SK-N-SH (cell line): ENCODE data around the gene TADA2B.

ENCODE experiments used
- EP300 ChIP-seq, 2 experiments: IDR thresholded peaks; 2 replicates each; pipeline versions ENCODE4 v1.4.0 to v1.6.1; 2012; ENCODE audit warnings: borderline replicate concordance in 1 of 2, low read depth in 1 of 2, low read length in 1 of 2
- EZH2phosphoT487 ChIP-seq: fragments of 200-600 bp; sonication (generic); IDR thresholded peaks from 2 replicates; pipeline ENCODE4 v1.6.1; 2017; ENCODE audit warnings: low read depth, mixed run types, mild to moderate bottlenecking, antibody characterized with exemption, moderate library complexity, borderline replicate concordance
- GATA2 ChIP-seq: sonication (generic); formaldehyde crosslinking; IDR thresholded peaks from 2 replicates; pipeline ENCODE4 v1.5.0; 2020; ENCODE audit warnings: mild to moderate bottlenecking, missing genetic modification reagents
- JUND ChIP-seq: IDR thresholded peaks from 2 replicates; pipeline ENCODE4 v1.4.0; 2012
- NFIC ChIP-seq: IDR thresholded peaks from 2 replicates; pipeline ENCODE4 v1.4.0; 2012; ENCODE audit warnings: borderline replicate concordance
- TF ChIP-seq, protein P1 (sequence below): fragments of 200-600 bp; sonication (generic); IDR thresholded peaks from 2 replicates; pipeline ENCODE4 v1.6.1; 2017; ENCODE audit warnings: antibody characterized with exemption, mild to moderate bottlenecking, moderate library complexity
- TF ChIP-seq, protein P2 (sequence below): fragments of 150-350 bp; IDR thresholded peaks from 2 replicates; pipeline ENCODE4 v1.6.1; 2017; ENCODE audit warnings: antibody characterized with exemption, low read length, low read depth, borderline replicate concordance

DNA sequence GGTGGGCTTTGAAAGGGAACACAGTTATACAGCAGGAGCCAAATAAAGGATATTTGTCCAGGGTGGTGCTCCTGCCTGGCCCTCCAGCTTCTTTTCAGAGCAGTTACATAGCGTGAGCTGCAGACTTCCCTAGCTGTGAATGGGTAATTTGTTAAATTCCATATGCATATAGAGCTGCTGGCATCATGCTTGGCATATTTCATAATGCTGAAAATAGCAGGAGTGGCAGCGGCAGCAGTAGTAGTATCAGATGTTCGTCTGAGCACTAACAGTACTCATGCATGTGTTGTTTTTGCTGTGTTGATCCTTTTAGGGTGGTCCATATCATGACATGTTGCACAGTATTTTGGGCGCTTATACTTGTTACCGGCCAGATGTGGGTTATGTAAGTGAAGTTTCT is 33.6 kb upstream of the TADA2B start:
- TF ChIP-seq, protein P1, sequence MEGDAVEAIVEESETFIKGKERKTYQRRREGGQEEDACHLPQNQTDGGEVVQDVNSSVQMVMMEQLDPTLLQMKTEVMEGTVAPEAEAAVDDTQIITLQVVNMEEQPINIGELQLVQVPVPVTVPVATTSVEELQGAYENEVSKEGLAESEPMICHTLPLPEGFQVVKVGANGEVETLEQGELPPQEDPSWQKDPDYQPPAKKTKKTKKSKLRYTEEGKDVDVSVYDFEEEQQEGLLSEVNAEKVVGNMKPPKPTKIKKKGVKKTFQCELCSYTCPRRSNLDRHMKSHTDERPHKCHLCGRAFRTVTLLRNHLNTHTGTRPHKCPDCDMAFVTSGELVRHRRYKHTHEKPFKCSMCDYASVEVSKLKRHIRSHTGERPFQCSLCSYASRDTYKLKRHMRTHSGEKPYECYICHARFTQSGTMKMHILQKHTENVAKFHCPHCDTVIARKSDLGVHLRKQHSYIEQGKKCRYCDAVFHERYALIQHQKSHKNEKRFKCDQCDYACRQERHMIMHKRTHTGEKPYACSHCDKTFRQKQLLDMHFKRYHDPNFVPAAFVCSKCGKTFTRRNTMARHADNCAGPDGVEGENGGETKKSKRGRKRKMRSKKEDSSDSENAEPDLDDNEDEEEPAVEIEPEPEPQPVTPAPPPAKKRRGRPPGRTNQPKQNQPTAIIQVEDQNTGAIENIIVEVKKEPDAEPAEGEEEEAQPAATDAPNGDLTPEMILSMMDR: no peak
- no peak for TF ChIP-seq EP300 (IDR thresholded peaks at IDR 0.05; ENCODE audit: borderline replicate concordance in 1 of 2, low read depth in 1 of 2, low read length in 1 of 2)
- no peak for TF ChIP-seq JUND
- TF ChIP-seq NFIC: no peak
- TF ChIP-seq, protein P2, sequence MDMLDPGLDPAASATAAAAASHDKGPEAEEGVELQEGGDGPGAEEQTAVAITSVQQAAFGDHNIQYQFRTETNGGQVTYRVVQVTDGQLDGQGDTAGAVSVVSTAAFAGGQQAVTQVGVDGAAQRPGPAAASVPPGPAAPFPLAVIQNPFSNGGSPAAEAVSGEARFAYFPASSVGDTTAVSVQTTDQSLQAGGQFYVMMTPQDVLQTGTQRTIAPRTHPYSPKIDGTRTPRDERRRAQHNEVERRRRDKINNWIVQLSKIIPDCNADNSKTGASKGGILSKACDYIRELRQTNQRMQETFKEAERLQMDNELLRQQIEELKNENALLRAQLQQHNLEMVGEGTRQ: no peak
- no peak for TF ChIP-seq EZH2phosphoT487
- TF ChIP-seq GATA2: no peak
